ENCODE data around the gene CMTM7.
"Not testable (repeated sequence)": the region's sequence is repeated elsewhere in the genome, so short reads cannot be mapped to it uniquely, and the experiment has no call there.

Gene CMTM7

DNA sequence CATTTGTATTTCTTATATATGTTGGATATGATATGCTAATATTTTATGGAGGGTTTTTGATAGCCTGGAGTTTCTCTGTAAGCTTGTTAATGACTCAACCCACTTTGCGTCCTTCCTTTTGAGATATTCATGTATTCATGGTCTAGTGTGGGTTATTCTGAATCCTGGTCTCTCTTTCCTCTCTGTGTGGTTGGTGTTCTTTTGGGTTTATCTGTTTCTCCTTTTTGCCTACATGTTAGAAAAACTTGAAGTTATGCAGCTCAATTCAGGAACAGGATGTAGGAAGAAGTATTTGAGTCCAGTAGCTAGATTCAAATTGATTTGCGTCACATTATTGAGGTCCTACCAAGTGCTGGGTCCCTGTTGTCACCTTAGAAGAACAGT, 28.1 kb downstream of the CMTM7 start:
- no peak for DNase-seq

DNA sequence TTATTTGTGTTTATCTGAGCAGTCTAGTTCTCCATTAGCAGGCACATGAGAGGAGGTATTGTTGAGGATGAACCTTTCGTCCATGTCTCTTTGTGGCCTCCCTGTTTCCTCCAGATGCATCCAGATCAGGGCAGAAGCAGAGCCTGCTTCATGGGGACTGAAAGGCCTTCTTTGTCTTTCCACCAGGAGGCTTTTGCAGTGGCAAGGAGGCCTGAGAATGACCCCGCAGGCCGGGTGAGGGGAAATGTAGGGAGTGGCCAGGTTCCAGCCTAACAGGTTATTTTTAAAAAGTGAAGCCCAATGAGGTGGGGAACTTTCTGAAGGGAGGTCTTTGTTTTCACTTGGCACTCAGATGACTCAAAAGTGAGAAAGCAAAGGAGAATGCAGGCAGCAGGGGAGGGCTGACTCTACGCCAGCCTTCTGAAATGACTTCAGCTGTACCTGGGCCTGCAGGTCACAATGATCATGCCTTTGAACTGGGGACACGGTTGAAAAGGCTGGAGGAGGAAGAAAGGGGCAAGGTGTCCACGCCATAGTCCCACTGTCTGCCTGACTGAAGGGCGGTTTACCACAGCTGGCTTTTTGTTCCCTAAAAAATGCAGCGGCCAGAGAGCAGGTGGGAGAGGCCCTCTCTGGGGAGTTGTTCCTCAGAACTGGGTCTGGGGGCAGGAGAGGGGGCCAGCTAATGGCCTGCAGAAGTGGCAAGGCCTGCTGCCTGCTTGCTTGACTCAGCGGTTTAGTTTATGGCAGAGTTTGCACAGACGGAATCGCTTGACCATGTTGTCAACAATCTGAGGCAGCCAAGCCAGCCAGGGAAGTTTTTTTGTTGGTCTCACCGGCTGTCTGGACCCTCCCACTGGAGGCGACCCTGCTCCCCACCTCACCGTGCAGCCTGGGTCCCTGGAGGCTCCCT, 28.7 kb downstream of the CMTM7 start:
- DNase-seq = no peak

DNA sequence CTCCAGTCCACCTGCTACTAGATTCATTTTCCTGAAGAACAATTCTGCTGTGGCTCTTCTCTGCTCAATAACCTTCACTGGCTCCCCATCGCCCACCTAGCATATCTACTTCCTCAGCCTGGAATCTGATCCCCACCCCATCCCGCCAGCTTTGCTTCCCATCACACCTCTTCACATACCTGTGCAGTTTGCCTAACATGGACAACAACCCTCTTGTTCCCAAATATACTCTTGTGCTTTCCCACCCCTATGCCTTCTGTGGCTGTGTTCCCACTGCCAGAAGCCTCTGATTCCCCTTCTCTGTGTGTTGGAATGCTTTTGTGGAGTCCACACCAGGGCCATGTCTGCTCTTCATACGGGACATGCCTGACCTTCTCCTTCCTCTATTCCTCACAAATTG, 29.5 kb downstream of the CMTM7 start:
- no peak for DNase-seq

DNA sequence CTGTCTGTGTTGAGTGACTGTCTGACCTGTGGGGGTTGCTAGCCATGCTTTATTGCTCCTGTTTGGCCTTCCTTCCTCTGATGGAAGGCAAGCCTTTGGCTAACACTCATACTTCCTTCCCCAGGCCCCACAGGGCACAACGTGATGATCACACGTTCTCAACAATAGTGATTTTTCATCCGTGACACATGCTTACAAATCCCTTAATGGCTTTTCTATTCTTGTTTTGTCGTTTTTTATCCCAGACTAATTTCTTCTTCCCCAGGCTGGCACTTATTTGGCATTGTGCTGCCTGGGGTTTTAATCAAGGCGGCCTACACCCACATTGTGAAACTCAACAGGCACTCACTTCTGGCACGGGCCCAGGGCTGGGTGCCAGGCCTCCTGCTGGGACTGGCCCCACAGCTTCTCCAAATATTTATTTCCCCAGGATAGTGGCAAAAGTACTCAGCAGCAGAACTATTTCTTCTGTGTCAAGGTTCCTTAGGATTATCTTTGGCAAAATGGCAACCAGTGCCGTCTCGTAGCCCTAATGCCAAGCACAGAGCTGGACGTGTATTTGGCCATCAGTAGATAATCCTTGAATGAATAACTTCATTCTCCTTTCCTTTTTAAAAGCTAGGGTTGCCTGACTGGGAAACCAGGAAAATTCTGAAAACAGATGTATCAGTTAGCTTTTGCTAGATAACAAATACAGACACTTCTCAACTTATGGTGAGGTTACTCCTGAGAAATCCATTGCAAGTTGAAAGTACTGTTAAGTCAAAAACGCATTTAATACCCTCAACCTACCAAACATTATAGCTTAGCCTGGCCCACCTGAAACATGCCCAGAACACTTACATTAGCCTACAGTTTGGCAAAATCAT, 30.6 kb downstream of the CMTM7 start:
- no peak for DNase-seq

DNA sequence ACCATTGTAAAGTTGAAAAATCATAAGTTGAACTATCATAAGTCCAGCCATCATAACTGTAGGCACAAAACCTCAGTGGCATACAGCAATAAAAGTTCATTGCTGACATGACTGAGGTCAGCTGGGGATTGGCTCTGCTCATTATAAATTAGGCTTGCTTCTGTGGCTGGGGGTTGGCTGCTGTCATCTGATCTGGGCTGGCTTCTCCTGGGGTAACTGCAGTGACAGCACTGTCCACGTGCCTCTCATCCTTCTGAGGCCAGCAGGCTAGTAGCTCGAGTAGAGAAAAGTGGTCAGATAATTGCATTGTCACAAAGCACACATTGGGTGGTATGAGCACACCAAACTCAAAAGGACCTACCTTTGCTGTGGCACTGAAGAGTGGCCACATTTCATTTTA, 31.3 kb downstream of the CMTM7 start:
- DNase-seq = no peak

DNA sequence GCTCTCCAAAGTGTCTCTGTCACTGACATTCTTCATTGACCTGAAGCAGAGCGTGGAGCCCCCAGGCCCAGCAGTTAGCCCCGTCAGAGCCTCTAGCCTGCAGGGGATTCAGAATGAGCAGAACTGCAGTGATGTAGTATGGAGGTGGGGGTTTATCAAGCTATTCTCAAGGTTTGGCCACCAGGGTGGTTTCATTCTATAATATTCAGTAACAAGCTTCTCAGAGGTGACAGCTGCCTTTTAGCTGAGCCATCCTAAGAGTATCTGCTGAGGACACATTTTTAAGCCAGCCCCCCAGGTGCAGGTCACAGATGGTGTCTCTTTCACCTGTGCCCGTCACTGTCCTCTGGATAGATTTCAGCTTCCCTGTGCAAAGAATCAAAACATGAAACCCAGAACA, 31.9 kb downstream of the CMTM7 start:
- no peak for DNase-seq

DNA sequence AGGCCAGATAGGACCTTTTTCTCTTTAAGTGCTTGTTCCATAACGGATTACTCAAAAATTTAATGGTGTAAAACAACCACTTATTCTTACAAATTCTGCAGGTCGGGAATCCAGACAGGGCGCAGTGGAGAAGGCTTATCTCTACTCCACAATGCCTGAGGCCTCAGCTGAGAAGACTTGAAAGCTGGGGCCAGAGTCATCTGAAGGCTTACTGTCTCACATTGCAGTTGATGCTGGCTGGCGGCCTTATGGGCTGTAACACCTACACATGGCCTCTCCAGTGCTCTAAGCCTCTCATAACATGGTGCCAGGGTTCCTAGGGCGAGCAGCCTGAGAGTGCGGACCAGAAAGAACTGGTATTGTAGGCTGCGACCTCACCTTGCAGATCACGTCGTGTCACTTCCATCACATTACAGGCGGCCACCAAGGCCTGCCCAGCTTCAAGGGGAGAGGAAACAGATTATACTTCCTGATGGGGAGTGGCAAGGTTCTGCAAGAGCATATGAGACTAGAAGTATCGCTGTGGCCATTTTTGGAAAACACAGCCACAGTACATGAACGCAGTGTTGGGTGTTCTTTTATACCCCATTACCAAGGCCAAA, 32.4 kb downstream of the CMTM7 start:
- DNase-seq = no peak

DNA sequence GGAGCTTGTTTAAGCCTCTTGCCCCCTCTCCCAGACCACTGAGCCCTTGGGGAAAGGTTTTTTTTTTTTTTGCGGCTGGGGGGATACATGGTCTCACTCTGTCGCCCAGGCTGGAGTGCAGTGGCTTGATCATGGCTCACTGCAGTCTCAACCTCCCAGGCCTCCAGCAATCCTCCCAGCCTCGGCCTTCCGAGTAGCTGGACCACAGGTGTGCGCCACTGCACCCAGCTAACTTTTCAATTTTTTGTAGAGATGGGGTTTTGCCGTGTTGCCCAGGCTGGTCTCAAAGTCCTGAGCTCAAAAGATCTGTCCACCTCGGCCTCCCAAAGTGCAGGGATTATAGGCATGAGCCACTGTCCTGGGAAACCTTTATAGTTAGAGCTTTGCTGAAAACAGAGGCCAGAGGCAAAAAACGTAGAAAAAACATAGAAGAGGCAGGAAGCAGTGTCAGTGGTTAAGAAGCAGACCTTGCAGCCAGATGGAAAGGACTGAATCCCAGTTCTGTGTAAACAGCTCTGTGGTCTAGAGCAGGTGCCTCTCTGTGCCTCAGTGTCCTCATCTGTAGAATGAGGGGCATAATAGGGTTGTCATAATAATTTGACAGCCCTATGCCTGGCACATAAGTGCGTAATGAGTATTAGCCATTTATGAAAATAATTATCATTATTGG, 33.1 kb downstream of the CMTM7 start:
- DNase-seq = no peak

DNA sequence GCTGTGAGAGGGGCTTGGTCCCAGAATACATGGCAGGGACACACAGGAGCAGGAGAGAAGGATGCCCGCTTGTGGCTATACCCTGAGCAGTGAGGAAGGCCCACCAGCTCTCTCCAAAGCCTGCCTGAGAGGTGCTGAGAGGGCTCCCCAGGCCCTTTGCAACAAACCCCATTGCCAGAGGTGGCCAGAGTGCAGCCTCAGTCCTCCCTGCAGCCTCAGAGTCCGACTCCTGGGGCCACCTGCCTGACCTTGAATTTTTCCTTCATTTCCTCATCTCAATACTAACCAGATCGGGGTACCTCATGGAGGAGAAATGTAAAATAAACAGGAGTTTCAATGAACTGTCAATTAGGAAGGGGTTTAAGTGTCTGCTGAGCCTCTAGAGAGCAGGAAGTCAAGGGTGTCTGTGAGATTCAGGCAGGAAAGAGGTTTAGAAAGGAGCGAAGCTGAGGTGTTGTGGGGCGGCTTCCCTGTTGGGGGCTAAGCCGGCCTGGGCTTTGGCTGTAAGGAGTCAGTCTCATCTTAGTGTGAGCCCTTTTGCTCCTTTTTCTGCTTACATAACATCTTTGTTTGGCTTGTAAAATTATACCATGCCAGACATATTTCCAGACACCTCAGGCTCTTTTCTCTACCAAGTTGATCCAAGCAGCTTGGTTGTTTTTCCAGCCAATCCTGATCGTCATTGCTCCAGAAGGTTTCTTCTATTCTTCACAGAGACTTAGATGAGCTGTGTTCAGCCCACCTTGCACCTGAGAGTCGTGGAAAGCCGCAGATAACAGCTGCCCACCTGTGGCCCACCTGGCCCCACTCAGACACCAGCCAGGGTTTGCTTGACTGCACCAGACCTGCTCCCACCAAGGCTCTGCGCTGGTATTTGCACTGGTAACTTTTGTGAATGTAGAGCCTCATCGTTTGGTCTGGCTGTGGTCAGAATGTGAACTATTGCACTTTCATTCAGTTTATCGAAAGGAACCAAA, 36.7 kb downstream of the CMTM7 start:
- DNase-seq = no peak

DNA sequence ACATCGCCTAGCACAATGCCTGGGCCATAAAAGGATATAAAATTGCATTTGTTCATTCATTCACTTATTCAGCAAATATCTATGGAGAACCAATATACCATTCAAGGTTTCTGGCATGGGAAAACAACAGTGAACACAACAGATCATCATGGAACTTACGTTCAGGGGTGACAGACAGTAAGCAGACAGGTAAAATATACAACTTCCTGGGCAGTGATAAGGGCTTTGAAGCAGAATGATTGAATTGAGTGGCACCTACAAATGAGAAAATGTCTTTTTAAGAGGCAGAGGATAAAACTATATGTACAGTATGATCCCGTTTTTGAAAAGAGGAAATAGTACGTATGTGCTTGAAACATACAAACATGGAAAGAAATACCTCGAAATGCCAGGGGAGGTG, 39.2 kb downstream of the CMTM7 start:
- DNase-seq = no peak

DNA sequence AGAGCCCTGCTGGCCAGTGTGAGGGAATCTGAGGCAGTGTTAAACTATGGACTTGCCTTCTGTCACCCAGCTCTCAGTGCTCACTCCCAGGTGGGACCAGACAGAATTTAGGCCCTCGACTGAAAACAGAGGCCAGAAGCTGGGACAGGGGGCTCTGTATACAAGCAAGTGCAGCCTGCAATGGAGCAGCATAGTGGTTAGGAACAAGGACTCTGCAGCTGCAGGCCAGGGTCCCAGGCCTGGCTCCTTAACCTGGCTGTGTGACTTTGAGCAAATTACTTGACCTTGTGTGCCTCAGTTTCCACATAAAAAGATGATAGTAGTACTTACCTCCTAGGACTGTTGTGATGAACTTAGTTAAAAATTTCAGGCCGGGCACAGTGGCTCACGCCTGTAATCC, 39.8 kb downstream of the CMTM7 start:
- DNase-seq = no peak

DNA sequence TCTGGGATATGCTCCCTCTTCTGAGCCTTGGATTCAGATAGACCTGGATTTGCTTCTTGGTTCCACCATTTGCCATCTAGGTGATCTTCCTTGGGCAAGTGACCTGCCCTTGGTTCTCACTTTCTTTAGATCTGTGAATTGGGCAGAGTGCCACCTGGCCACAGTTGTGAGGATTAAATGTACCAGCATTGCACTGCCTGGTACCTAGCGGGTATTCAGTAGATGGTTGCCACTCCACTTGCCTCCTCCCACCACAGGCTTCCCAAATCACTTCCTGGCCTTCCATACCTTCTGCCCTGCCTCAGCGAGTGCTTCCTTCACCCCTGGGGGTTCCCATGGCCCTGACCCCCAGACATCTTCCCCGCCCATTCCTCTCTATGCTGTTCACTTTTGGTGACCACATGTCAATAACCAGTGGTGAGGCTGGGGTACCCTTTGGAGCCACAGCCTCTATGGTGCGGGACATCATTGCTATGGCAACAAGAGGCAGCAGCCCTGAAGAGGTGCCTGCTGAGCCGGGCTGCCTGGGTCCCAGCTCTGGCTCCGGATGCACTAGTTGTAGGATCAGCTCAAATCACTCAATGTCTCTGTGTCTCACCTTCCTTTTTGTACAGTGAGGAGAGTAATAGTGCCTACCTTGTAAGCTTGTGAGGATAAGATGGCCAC, 40.5 kb downstream of the CMTM7 start:
- DNase-seq = no peak

DNA sequence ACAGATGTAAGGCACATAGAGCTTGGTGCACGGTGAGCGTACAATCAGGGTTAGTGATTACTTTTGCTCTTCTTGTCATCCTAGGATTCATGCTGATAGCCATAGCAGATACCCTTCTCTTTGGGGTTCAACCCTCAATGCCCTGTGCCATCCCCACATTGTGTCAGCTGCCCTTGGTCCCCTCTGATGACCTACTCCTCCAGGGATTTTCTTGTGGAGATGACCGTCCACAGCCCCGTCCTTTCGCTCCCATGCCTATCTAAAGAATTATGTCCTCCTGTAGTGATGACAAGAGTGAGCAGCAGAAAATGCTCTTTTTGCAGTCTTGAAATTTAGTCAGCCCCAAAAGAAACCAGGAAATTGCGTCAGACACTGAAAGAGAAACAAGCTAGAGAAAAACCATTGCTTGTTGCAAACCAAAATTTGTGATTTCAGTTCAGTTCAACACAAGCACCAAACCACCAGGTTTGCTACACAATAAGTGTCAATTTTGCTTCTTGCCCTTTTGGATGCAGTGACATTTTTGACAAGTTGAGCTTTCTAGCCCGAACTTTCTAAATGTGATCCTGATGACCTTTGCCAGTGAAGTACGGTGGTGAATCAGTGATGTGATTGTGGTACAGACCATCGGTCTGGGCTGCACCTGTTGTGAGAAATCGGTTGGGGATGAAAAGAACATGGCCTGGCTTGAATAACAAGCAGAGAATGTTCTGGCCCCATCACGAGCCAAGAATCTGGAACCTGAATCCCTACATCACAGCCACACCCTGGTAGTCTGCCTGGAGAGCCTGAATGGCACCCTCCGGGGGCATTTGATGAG, 41.3 kb downstream of the CMTM7 start:
- no peak for DNase-seq

DNA sequence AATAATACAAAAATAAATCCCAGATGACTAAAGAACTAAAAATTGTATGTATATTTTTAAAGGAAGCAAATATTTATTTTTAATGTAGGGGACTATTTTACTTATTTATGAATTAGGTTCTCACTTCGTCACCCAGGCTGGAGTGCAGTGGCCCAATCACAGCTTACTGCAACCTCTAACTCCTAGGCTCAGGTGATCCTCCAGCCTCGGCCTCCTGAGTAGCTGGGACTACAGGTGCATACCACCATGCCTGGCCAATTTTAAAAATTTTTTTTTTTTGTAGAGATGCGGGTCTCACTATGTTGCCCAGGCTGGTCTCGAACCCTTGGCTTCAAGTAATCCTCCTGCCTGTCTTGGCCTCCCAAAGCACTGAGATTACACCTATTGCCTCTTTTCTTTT, 42.6 kb downstream of the CMTM7 start:
- DNase-seq = no peak

DNA sequence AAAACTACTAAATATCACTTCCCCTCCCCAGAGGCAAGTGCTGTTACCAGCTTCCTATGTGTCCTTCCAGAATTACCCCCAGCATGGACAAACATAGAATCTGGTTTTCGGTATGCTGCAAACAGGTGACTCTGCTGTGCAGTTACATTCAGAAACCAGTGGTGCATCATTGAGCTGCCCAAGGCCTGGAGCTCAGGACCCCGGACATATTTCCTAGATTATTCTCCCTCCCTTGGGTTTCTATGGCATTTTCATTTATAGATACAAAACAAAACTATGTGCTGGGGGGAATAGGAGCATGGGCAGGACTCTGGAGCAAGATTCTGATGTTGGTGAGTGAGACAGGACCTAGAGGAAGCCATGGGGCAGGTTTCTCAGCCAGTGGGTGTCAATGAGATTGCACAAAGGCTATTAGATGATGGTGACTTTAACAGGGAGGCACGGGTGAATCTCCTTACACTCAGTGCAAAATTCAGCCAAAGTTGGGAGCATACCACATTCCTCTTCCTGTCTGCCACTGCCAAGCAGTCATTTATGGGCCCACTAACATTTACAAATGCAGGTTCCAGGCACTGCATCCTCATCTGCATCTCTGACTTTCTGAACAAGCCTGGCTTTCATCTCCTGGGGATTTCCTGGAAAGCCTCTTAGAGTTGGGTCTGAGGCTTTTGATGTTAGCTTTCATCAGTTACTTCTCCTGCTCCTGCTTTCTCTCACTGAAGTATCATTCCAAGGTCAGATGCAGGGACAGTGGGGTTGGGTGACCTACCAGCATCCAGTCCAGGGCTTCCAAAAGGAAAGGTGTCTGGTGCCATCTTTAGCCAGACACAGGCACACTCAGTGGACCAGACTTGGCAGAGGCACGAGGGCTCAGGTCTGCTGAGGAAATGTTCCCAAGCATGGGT, 44.5 kb downstream of the CMTM7 start:
- no peak for DNase-seq

DNA sequence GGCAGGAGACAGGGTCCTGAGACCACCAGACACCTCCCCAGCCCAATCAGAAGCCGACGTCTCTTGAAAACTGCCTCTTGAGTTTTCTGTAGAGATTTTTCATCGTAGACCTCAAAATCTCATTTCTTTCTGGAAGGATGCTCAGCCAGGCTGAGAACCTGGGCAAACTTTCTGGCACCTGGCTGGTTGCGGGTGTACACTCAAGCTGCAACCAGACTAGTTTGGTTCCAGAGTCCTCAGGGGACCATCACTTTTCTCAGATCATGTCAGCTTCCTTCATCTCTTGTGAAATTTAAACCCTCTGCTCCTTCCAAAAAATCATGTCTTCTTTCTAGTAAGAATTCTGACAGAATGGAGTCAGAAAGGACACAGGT, 45.1 kb downstream of the CMTM7 start:
- DNase-seq = no peak

DNA sequence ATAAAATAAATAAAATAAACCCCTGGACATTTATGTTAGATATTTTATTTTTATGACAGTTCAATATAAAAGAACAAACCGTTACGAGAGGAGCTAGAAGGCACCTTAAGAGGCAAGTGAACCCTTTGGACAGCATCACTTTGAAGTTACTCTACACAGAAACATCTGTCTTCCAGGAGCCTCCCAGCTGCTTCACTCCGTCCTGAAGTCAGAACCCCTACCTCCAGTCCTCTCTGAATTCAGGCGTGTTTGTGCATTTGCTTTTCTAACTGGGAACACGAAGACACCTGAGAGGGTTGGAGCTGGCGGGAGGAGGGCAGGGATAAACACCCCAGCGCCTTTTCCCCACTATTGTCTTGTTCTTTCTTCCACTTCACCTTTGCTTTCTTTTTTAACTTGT, 46.2 kb downstream of the CMTM7 start:
- DNase-seq = no peak

DNA sequence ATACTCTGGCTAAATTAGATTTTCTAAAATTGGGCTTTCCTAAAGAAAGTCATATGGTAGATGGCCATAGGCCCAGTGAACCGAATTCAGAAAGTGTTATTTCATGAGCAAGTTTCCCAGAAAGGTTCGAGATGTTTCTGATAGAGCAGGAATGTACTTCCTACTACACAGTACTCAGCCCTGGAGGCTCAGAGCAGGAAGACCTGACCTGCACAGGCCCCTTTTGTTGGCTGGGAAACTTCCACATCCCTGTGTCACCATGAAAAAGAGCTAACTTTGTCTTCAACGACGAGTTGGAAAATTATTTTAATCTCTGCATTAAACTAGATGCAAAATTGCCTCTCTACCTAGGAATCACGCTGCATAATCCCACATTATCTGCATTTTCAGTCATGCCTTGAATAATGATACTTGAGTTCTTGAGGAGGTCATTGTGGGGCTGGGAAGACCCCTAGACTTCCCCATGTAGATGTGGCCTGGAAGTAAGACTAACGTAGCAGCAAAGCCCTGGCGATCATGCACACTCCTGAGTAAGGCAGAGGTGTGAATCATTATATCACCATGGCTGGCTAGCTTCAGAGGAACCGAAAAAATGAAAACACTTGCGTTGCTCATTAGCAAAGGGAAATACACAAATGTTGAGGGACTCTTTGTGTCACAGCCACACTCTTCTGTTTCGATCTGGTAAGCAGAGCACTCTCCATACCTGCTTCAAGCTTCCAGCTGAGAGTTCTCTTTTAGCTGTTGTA, 47.1 kb downstream of the CMTM7 start:
- DNase-seq = no peak

DNA sequence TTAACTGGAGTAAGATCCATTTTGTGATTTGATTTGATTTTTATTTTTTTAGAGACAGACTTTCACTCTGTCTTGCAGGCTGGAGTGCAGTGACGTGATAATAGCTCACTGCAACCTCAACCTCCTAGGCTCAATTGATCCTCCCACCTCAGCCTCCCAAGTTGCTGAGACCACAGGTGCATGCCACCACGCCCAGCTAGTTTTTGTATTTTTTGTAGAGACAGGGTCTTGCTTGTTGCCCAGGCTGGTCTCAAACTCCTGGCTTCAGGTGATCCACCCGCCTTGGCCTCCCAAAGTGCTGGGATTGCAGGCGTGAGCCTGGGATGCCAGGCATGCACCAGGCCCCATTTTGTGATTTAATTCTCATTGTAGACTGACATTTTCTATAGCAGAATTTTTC, 47.8 kb downstream of the CMTM7 start:
- not testable (repeated sequence) for DNase-seq
